HG03432 (cell line): ENCODE results near the gene FETUB.
"Not testable (repeated sequence)": the region's sequence is repeated elsewhere in the genome, so short reads cannot be mapped to it uniquely, and the experiment has no call there.

Source experiments
- ATAC-seq: cut with Tn5 transposase; IDR thresholded peaks from one replicate; pipeline ENCODE4 v1.9.1; 2021; ENCODE audit warnings: mild to moderate bottlenecking, moderate library complexity; ENCODE audit not compliant: unreplicated experiment

FETUB gene

DNA sequence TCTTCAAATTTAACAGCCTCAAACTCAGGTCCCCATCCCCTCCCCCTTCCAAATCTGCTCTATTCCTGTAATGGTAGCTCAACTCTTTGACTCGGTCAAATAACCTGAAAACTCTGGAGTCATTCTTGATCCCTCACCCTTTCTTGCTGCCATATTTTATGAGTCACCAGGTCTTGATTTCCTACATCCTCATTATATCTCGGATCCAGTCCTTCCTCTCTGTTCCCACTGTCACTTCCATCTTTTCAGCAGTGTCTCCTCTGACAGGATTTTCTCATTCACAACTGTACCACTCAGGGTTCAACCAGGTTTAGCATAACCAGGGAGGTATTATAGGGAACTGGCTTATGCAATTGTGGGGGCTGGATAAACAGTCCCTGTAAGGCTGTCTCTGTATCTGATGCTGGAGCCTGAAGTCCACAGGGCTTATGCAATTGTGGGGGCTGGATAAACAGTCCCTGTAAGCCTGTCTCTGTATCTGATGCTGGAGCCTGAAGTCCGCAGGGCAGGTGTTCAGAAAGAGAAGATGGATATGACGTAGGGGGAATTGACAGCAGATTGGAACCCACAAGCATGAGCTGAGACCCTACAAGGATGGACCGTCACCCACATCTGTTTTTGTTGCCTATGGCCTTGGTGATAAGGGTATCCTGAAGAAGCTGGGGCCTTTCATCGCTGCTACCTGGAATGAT lies 9.1 kb upstream of the FETUB start:
- ATAC-seq, result no peak

DNA sequence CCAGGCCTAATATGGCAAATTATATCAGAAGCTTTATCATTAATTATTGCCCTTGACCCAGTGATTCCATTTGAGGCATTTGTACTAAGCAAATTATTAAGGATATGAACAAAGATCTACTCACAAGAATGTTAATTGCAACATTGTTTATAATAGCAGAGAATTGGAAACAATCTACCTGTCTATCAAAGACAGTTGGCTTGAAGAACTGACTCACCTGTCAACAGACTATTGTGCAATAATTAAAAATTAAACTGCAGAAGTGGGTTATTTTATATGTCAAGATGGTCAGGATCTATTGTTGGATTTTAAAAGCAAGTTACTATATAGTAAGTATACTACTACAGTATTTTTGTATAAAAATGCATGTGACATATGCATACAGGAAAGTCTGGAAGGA lies 6.7 kb upstream of the FETUB start:
- no peak for ATAC-seq

DNA sequence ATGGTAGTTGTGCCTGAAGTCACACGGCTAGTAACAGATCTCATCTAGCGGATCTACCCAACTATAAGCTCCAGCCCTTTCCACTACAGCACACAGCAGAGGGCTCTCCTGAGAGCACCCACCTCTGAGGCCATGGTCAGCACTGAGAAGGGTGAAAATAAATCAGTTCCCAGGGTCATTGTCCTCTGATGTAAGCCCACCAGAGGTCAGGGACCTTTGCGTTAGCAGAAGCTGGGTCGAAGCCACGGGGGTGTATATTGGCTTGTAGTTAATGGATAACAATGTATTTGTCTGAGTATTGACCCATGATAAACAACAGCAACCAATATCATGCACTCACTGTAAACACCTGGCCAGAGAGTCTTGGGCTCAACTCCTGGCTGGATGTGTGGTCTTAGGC lies 6.0 kb upstream of the FETUB start:
- ATAC-seq, result not testable (repeated sequence)

DNA sequence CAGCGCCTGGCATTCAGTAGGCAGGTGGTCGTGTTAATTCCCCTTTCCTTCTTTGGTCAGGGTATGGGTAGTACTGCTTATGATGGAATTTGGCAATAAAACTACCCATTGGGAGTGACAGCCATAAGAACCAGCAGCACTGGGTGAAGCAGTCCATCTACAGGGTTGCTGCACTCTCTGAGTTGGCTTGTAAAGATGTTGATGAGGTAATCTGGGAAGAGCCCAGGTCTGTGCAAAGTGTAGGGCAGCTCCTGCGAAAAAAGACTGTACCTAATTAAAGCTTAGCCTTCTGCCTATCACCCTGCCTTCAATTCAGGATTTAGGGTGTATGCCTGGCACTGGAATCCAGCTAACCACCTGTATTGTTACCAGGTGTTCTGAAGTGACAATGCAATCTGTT lies 4.7 kb upstream of the FETUB start:
- ATAC-seq, result no peak

DNA sequence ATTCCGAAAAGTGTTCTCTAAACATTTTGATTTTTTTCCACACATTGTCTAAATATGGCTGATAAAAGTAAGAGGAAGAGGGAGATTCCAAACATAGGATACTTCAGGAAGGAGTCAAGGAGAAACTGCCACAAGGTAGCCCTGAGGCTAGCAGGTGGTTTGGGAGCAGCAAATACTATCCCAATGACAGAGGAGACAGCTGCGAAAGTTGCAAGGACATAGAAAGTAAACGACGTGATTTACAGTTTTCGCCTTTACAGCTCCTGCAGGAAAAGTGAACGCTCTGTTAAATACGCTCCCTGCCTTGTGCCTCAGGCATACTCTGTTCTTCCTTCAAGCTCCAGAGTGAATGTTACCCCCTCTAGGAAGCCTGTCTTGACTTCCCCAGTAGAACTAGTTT lies 3.7 kb upstream of the FETUB start:
- no peak for ATAC-seq

DNA sequence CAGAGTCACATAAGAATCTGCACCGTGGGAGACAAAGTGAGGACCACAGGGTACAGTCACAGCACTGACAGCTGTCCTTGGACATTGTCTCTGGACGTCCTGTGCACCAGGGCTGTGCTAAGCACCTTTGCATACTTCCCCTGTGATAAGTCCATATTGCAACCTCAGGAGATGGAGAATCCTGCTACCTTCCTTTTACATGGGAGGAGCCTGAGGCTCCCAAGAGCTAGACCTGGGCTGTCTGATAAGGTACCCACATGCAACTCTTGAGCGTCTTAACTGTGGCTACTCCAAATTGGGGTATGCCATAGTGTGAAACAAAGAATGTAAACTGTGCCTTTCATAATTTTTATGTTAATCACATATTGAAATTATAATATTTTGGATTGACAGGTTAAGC lies 2.5 kb upstream of the FETUB start:
- no peak for ATAC-seq

DNA sequence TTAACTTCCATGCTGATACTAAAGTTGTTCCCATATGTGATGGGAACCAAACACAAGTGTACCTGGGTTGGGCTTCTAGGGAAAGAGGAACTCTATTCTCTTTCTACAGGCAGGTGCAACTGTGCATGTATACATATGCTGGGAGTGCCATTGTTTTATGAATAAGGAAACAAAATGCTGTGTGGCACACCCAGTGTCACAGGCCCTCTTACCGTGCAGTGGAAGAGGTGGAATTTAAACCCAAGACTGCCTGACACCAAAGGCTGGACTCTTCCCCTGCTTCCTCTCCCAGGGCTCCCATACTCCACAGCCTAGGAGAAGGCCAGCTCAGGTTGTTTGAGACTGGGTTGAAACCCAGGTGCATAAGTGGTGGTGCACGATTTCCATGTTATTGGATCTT lies 1.9 kb upstream of the FETUB start:
- no peak for ATAC-seq

DNA sequence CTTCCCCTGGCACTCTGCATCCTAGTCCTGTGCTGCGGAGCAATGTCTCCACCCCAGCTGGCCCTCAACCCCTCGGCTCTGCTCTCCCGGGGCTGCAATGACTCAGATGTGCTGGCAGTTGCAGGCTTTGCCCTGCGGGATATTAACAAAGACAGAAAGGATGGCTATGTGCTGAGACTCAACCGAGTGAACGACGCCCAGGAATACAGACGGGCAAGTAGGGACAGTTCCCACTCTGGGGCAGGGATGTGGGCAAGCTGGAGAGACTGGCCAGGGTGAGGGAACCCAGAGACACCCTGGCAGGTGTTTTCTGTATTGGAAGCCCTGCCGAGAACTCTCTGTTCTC lies 247 bp downstream of the FETUB start:
- ATAC-seq, result no peak

DNA sequence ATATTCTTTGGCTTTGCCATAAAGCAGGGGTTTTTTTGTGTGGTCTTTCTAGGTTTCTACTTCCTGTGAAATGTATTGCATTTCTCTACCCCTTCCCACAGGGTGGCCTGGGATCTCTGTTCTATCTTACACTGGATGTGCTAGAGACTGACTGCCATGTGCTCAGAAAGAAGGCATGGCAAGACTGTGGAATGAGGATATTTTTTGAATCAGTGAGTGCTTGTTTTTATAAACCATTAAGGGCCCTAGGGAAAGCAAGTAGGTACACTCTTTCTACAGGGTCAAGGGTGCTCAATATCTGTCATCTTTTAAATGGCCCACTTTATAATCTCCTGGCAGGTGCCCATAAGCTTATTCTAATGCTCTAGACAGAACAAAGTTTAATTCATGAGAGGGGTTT lies 730 bp downstream of the FETUB start:
- no peak for ATAC-seq

DNA sequence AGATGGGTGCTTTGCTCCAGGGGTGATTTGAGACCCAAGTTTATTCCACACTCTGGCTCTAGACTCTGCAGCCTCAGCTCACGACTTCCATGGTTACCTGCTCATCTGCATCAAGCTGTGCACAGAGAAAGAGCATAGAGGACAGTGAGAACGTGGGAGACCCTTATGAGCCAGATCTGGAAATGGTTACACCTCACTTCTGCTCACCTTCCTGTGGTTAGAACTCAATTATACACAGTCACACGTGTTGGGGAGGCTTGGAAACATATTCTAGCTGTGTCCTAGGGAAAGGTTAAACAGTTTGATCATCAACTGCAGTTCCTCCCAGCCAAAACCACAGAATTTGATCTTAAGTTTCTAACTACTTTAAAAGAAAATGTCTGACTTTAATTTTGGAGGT lies 1.8 kb downstream of the FETUB start:
- no peak for ATAC-seq

DNA sequence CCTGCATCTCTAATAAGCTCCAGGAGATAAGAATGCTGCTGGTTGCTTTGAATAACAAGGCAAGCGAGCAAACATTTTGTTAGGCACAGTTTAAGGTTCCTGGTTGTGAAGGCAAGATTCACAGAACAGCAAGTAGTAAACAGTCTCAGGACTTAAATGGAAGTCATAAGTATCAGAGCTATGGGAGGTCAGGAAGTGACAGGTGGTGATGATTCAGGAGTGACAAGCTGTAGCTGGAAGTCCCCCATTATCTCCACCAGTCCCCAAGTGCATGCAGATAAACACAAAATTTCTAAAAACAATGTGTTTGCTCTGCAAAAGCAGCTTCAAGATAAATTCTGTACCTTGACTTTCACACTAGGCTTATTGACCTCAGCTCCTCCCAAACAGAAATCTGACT lies 3.3 kb downstream of the FETUB start:
- peak; percentile 55 for ATAC-seq

DNA sequence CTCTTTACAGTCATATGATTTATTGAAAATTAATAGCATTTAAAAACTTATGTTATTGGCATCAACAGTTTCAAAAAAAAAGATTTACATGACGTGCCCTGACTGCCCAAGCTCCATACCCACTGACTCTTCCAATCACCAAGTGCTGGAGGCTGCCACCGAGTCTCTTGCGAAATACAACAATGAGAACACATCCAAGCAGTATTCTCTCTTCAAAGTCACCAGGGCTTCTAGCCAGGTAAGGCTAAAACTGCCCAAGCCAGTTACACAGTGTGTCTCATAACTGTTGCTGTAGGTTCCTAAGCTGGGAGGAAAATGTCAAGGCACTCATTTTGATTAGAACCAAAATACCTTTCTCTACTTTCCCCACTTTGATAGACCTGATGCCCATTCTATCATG lies 4.5 kb downstream of the FETUB start:
- ATAC-seq, result no peak

DNA sequence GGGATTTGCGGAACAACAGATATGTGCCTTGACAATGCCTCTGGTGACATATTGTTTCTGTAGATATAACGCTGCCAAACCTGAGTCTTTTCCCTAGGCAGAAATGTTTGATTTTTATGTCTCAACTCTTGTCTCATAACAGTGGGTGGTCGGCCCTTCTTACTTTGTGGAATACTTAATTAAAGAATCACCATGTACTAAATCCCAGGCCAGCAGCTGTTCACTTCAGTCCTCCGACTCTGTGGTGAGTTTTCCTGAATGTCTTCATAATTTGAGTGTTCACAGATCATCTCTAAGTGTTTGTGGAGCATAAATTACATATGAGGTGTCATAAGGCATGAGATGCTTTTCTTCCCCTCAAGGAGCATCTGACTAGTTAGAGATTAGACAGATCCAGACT lies 5.9 kb downstream of the FETUB start:
- no peak for ATAC-seq

DNA sequence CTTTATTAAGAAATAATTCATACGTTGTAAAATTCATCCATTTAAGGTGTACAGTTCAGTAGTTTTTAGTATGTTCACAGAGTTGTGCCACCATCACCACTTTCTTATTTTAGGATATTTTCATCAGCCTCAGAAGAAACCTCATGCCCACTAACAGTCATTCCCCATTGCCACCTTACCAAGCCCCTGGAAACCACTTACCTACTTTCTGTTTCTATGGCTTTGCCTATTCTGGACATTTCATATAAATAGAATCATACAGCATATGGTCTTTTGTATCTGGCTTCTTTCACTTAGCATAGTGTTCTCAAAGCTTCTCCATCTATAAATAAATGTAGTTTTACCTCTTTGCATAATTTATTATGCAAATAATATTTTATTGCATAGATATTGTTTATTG lies 6.6 kb downstream of the FETUB start:
- no peak for ATAC-seq

DNA sequence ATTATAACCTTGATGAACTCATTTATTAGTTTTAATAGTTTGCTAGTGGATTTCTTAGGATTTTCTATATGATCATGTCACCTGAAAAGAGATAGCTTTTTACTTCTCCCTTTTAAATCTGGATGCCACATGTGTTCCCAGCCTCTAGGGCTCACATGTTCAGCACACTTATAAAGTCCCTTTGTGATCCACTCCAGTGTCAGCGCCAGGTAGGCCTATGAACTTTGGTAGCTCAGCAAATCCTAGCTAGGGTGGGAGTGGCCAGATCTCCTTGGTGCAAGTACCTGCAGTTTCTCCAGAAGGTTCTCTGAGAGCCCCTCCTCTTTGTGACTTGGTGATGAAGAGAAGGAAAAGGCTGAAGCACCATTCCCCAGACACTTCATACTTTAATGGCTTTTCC lies 8.7 kb downstream of the FETUB start:
- ATAC-seq, result no peak

DNA sequence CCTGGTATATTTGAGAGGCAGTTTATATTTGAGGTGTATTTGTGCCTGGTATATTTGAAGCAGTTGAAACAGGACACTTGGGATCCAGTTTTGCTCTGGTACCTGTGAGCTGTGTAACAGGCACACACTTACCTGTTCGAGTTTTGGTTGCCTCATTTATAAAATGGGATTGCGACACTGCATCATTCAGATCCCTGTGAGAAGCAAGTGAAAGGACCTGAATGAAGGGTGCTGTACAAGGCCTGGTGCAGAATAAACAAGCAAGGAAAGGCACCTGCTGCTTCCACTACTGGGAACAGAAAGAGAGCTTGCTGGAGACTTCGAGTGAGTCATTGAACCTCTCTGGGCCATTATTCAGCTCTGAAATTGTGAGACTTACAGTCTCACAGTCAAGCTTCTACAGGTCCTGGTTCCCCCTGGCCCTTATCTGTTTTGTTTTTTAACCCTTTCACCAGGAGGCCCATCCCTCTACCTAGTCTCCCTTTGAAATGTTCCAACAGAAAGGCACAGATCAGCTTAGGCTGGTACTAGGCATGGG lies 11.5 kb downstream of the FETUB start:
- ATAC-seq, result no peak

DNA sequence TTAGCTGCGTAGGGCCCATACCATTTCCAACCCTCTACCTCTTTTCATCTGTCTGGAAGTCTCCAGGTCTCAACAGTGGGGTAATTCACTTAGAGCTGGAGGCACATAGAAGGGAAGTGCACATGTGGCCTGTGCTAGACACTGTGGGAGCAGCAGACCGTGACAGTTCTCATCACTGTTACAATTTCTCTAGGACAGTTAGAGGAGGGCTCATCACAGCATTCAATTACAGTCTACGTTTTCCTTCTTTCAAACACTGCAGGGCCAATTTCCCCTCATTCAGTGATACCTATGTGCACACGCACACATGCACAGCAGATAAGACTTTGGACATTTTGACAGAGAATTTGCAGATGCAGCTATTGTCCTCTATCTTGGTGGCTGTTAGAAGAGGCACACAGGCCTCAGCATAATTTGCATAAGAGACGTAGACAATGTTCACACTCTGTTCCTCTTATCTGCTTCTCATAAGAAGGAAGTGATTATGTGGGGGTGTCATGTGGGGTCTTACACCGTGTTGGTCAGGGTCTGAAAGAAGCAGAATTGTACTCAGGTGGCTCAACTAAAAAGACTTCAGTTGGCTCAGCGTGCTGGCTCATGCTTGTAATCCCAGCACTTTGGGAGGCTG lies 13.0 kb downstream of the FETUB start:
- peak; percentile 96 for ATAC-seq

DNA sequence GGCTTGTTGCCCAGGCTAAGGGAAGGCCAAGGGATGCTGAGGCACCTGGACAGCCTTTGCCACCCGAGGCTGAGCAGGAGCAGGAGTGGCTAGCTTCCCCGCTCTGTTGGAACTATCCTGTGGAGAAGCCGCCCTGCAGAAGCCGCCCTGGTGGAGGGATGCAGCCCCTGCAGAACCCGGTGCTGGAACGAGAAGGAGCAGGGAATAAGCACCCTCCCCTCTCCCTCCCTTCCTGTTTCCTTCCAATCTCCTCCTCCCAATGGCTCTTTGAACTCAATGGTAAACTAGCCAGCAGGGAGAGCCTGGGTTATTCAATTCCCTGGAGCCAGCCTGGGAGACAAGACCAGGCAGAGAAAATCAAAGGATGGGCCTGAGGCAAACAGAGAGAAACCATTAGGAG lies 13.8 kb downstream of the FETUB start:
- ATAC-seq, result no peak

DNA sequence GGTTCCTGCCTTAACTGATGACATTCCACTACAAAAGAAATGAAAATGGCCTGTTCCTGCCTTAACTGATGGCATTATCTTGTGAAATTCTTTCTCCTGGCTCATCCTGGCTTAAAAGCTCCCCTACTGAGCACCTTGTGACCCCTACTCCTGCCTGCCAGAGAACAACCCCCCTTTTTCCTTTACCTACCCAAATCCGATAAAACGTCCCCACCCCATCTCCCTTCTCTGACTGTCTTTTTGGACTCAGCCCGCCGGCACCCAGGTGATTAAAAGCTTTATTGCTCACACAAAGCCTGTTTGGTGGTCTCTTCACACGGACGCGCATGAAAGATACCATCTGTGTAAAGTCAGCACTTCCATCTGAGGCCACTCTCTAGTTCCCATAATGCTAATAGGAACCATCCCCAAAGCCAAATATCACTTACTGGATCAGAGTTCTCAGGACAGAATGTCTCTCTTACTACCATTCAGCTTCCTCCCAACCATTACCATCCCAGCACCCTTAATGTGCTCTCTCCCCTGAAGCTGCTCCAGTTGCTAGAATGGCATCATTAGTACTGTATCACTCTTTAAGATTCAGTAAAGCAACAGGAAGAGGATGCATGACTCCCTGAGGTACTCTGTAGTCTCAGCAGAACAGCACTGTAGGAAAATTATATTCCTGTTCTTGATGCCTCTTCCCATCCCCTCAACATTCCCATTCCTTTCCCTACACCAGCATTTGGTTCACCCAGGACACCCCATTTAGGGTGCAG lies 23.3 kb downstream of the FETUB start:
- no peak for ATAC-seq

DNA sequence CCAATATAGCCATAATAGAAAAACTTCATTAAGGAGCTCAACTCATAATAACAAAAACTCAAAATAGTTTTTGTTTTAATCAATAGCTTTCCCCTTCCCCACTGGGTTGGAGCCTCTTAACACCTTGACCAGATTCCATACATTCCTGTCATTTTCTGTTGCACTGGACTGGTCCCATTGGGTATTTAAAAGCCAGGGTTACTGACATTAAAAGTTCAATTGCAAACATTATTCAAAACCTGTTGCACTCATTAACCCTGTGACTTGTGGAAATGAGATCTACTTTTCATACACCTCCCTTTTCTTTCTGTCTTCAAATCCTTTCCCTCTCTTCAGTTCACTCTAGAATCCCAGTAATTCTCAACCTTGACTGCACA lies 23.9 kb downstream of the FETUB start:
- ATAC-seq, result no peak

DNA sequence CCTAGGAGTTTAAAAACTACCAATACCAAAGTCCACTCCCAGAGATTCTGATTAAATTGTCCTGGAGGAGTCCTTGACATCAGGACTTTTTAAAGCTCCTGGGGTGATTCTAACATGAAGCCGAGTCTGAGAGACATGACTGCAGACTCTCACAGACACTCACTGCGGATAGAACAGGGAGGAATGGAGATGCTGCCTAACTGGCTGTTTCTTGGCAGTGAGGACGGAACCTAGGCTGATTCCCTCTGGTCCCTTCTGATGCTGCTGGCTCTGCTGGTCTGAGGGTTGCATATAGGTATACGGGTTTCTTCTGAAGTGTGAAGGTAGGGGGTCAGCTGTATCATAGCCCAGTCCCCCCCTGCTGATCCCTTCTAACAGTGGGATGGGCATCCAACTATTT lies 24.3 kb downstream of the FETUB start:
- ATAC-seq, result no peak

DNA sequence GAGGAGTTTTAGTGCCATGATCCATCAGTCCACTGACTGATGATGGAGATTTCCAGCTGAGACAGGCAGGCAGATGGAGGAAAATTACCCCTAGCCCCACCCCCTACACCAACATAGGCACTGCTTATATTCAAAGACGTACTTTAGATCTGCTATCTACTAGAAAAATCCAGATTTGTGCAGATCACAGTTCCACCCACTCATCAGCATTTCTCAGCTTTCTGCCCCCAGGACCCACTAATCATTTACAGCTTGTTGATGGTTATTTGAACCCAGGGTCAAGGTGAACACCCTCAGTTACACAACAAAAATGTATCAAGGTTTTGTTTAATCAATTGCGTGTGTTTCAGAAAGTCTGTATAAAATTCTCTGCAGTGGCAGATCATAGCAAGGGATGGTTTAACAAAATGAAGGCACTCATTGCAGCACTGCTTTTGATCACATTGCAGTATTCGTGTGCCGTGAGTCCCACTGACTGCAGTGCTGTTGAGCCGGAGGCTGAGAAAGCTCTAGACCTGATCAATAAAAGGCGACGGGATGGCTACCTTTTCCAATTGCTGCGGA lies 25.5 kb downstream of the FETUB start, which contains the start of gene HRG:
Gene HRG (plus strand): TSS at position 390 of the 564 bp plus-strand sequence. CDS start 18 bp downstream, at position 408.
- no peak for ATAC-seq
